ENCODE results near the gene VWA8.

Gene VWA8

GRCh38 chr13:41708713-41709112, 252.2 kb downstream of the VWA8 start:
- DNase-seq (ENCODE audit: low read depth): no peak
- no peak for TF ChIP-seq CTCF (IDR thresholded peaks at IDR 0.05; ENCODE audit: control insufficient read depth, insufficient read depth, low read depth, low read length, missing control alignments)

GRCh38 chr13:41707194-41707821, 253.6 kb downstream of the VWA8 start:
- TF ChIP-seq CTCF (IDR thresholded peaks at IDR 0.05; ENCODE audit: control insufficient read depth, insufficient read depth, low read depth, low read length, missing control alignments): no peak
- no peak for DNase-seq (ENCODE audit: low read depth)

More at GRCh38 chr13:41708713-41709112, 252.2 kb downstream of the VWA8 start:
- H3K4me3 ChIP-seq (ENCODE audit: control insufficient read depth, low read depth, low read length): no peak overlapping the region

GRCh38 chr13:41706152-41706551, 254.8 kb downstream of the VWA8 start:
- TF ChIP-seq CTCF (IDR thresholded peaks at IDR 0.05; ENCODE audit: control insufficient read depth, insufficient read depth, low read depth, low read length, missing control alignments): no peak
- DNase-seq (ENCODE audit: low read depth): no peak
- no peak overlapping the region for H3K4me3 ChIP-seq (ENCODE audit: control insufficient read depth, low read depth, low read length)

More at GRCh38 chr13:41707194-41707821, 253.6 kb downstream of the VWA8 start:
- H3K4me3 ChIP-seq (ENCODE audit: control insufficient read depth, low read depth, low read length): no peak overlapping the region

- DNase-seq (ENCODE audit: low read depth): no peak
- TF ChIP-seq CTCF (IDR thresholded peaks at IDR 0.05; ENCODE audit: control insufficient read depth, insufficient read depth, low read depth, low read length, missing control alignments): no peak
- no peak overlapping the region for H3K4me3 ChIP-seq (ENCODE audit: control insufficient read depth, low read depth, low read length)
These were observed 258.4 kb downstream of the VWA8 start for GRCh38 chr13:41702540-41702939.

GRCh38 chr13:41701676-41702075, 259.2 kb downstream of the VWA8 start:
- no peak for DNase-seq (ENCODE audit: low read depth)
- no peak for TF ChIP-seq CTCF (IDR thresholded peaks at IDR 0.05; ENCODE audit: control insufficient read depth, insufficient read depth, low read depth, low read length, missing control alignments)
- H3K4me3 ChIP-seq (ENCODE audit: control insufficient read depth, low read depth, low read length): no peak overlapping the region

- DNase-seq (ENCODE audit: low read depth): peak; percentile 66
- TF ChIP-seq CTCF (IDR thresholded peaks at IDR 0.05; ENCODE audit: control insufficient read depth, insufficient read depth, low read depth, low read length, missing control alignments): no peak
- H3K4me3 ChIP-seq (ENCODE audit: control insufficient read depth, low read depth, low read length): no peak overlapping the region
These were observed 260.1 kb downstream of the VWA8 start for GRCh38 chr13:41700790-41701310.
